ENCODE measurements around the gene CALML4. TPM values are rescaled to one million over a fixed set of nuclear protein-coding genes. Genes with fewer than 3 reads are reported as not detected.
"Not testable (repeated sequence)": the region's sequence is repeated elsewhere in the genome, so short reads cannot be mapped to it uniquely, and the experiment has no call there.

Gene CALML4
- total RNA-seq, 2 experiments from 2014 or later: 6.8 to 9.2 TPM

GRCh38 chr15:68213991-68214837 is 9.1 kb upstream of the CALML4 start:
- intact Hi-C loops (cut with DNase I, micrococcal nuclease): loop anchor here in 1 of 2 experiments (5.0 kb wide), 1 partner anchor 352 kb away; no protein-coding TSS in a partner anchor
- no peak overlapping the region for H3K27ac Mint-ChIP-seq
- ChIA-PET CTCF (no interaction called here), POLR2A (no interaction called here)
- H3K36me3 Mint-ChIP-seq (ENCODE audit: low read depth): peaks cover 29% of the 10 kb centered on the region
- H3K9me3 Mint-ChIP-seq (ENCODE audit: low read depth): no peaks in the 10 kb centered on the region
- H3K4me1 Mint-ChIP-seq: peaks cover 13% of the 10 kb centered on the region
- no peaks in the 10 kb centered on the region for H3K27me3 Mint-ChIP-seq
- no peak for ATAC-seq
- no peak for DNase-seq
- H3K4me3 Mint-ChIP-seq: no peak overlapping the region

GRCh38 chr15:68213491-68213845 is 8.3 kb upstream of the CALML4 start:
- ATAC-seq; H3K9me3 Mint-ChIP-seq (ENCODE audit: low read depth); H3K4me3 Mint-ChIP-seq; POLR2A ChIA-PET; H3K27me3 Mint-ChIP-seq; DNase-seq; H3K27ac Mint-ChIP-seq; CTCF ChIA-PET: not testable (repeated sequence)
- peaks cover 25% of the 10 kb centered on the region for H3K36me3 Mint-ChIP-seq (ENCODE audit: low read depth)
- peaks cover 20% of the 10 kb centered on the region for H3K4me1 Mint-ChIP-seq
- intact Hi-C loops (cut with DNase I, micrococcal nuclease): loop anchor here in 1 of 2 experiments (5.0 kb wide), 1 partner anchor 351 kb away; no protein-coding TSS in a partner anchor

- Mint-ChIP-seq H3K4me3 (no peak overlapping the region), H3K4me1 (peaks cover 20% of the 10 kb centered on the region), H3K9me3 (ENCODE audit: low read depth) (no peaks in the 10 kb centered on the region), H3K36me3 (ENCODE audit: low read depth) (peaks cover 25% of the 10 kb centered on the region), H3K27ac (no peak overlapping the region), H3K27me3 (no peaks in the 10 kb centered on the region)
- intact Hi-C loops (cut with DNase I, micrococcal nuclease): loop anchor here in 1 of 2 experiments (5.0 kb wide), 1 partner anchor 349 kb away; no protein-coding TSS in a partner anchor
- no peak for DNase-seq
- no peak for ATAC-seq
- CTCF ChIA-PET: no interaction called here
- POLR2A ChIA-PET: no interaction called here
Measured at GRCh38 chr15:68211656-68212320, 6.7 kb upstream of the CALML4 start.

- ChIA-PET CTCF (interaction anchor here (0.6 to 1.2 kb wide), 4 partner anchors 40 to 452 kb away, joined by 3 read pairs; no protein-coding TSS in a partner anchor), POLR2A (no interaction called here)
- no peaks in the 10 kb centered on the region for H3K9me3 Mint-ChIP-seq (ENCODE audit: low read depth)
- intact Hi-C loops (cut with DNase I, micrococcal nuclease): loop anchor here (1.0 to 5.0 kb wide), 2 partner anchors 348 to 349 kb away; no protein-coding TSS in a partner anchor
- H3K27me3 Mint-ChIP-seq: no peaks in the 10 kb centered on the region
- peaks cover 19% of the 10 kb centered on the region for H3K36me3 Mint-ChIP-seq (ENCODE audit: low read depth)
- ATAC-seq (peak; percentile 42), DNase-seq (peak; percentile 73)
- H3K4me1 Mint-ChIP-seq: peaks cover 20% of the 10 kb centered on the region
- H3K27ac Mint-ChIP-seq: no peak overlapping the region
- H3K4me3 Mint-ChIP-seq: no peak overlapping the region
Measured at GRCh38 chr15:68210821-68211655, 5.9 kb upstream of the CALML4 start.

- no peaks in the 10 kb centered on the region for H3K9me3 Mint-ChIP-seq (ENCODE audit: low read depth)
- no peak for ATAC-seq
- H3K27me3 Mint-ChIP-seq: no peaks in the 10 kb centered on the region
- ChIA-PET POLR2A (no interaction called here), CTCF (interaction anchor here (0.6 to 1.2 kb wide), 2 partner anchors 165 to 180 kb away, joined by 3 read pairs; no protein-coding TSS in a partner anchor)
- intact Hi-C loops (cut with DNase I, micrococcal nuclease): loop anchor here (1.0 to 5.0 kb wide), 2 partner anchors 347 to 348 kb away; no protein-coding TSS in a partner anchor
- peaks cover 20% of the 10 kb centered on the region for H3K4me1 Mint-ChIP-seq
- peaks cover 20% of the 10 kb centered on the region for H3K36me3 Mint-ChIP-seq (ENCODE audit: low read depth)
- no peak overlapping the region for H3K27ac Mint-ChIP-seq
- no peak overlapping the region for H3K4me3 Mint-ChIP-seq
- DNase-seq: no peak
Measured at GRCh38 chr15:68210409-68210756, 5.3 kb upstream of the CALML4 start.

GRCh38 chr15:68209735-68210408 is 4.7 kb upstream of the CALML4 start:
- H3K9me3 Mint-ChIP-seq (ENCODE audit: low read depth): no peaks in the 10 kb centered on the region
- H3K27ac Mint-ChIP-seq: peak overlapping the region; percentile 59
- CTCF ChIA-PET: interaction anchor here (0.6 to 1.2 kb wide), 2 partner anchors 164 to 180 kb away, joined by 3 read pairs; no protein-coding TSS in a partner anchor
- H3K4me1 Mint-ChIP-seq: peaks cover 21% of the 10 kb centered on the region
- H3K27me3 Mint-ChIP-seq: no peaks in the 10 kb centered on the region
- H3K36me3 Mint-ChIP-seq (ENCODE audit: low read depth): peaks cover 19% of the 10 kb centered on the region
- intact Hi-C loops (cut with DNase I, micrococcal nuclease): loop anchor here (1.0 to 5.0 kb wide), 2 partner anchors 347 to 348 kb away; no protein-coding TSS in a partner anchor
- ATAC-seq (peak; percentile 90), DNase-seq (peak; percentile 66)
- H3K4me3 Mint-ChIP-seq: no peak overlapping the region
- POLR2A ChIA-PET: no interaction called here

- intact Hi-C loops (cut with DNase I, micrococcal nuclease): no loop called here
- ChIA-PET CTCF (interaction anchor here (1.2 kb wide), 1 partner anchor 179 kb away, joined by 3 read pairs; no protein-coding TSS in a partner anchor), POLR2A (no interaction called here)
- Mint-ChIP-seq H3K4me1 (peaks cover 24% of the 10 kb centered on the region), H3K27me3 (no peaks in the 10 kb centered on the region), H3K4me3 (no peak overlapping the region), H3K36me3 (ENCODE audit: low read depth) (peaks cover 19% of the 10 kb centered on the region), H3K27ac (peak overlapping the region; percentile 59), H3K9me3 (ENCODE audit: low read depth) (no peaks in the 10 kb centered on the region)
- ATAC-seq (no peak), DNase-seq (no peak)
Measured at GRCh38 chr15:68209272-68209671, 4.1 kb upstream of the CALML4 start.

GRCh38 chr15:68208636-68209240 is 3.6 kb upstream of the CALML4 start:
- Mint-ChIP-seq H3K9me3 (ENCODE audit: low read depth) (no peaks in the 10 kb centered on the region), H3K4me3 (no peak overlapping the region), H3K27me3 (no peaks in the 10 kb centered on the region), H3K27ac (peak overlapping the region; percentile 42), H3K4me1 (peaks cover 24% of the 10 kb centered on the region), H3K36me3 (ENCODE audit: low read depth) (peaks cover 16% of the 10 kb centered on the region)
- ChIA-PET POLR2A (no interaction called here), CTCF (no interaction called here)
- DNase-seq (peak; percentile 53), ATAC-seq (no peak)
- intact Hi-C loops (cut with DNase I, micrococcal nuclease): no loop called here

- H3K4me1 Mint-ChIP-seq: peaks cover 24% of the 10 kb centered on the region
- H3K27ac Mint-ChIP-seq: peak overlapping the region; percentile 31
- intact Hi-C loops (cut with DNase I, micrococcal nuclease): no loop called here
- ChIA-PET POLR2A (no interaction called here), CTCF (no interaction called here)
- peaks cover 15% of the 10 kb centered on the region for H3K36me3 Mint-ChIP-seq (ENCODE audit: low read depth)
- DNase-seq: no peak
- H3K4me3 Mint-ChIP-seq: no peak overlapping the region
- ATAC-seq: no peak
- no peaks in the 10 kb centered on the region for H3K9me3 Mint-ChIP-seq (ENCODE audit: low read depth)
- H3K27me3 Mint-ChIP-seq: no peaks in the 10 kb centered on the region
Measured at GRCh38 chr15:68208136-68208535, 3.0 kb upstream of the CALML4 start.

GRCh38 chr15:68207176-68207935 is 2.2 kb upstream of the CALML4 start:
- CTCF ChIA-PET: no interaction called here
- Mint-ChIP-seq H3K4me1 (peaks cover 24% of the 10 kb centered on the region), H3K27ac (no peak overlapping the region)

More at GRCh38 chr15:68207176-68207935, 2.2 kb upstream of the CALML4 start:
- POLR2A ChIA-PET: no interaction called here
- no peak overlapping the region for H3K4me3 Mint-ChIP-seq
- H3K27me3 Mint-ChIP-seq: no peaks in the 10 kb centered on the region
- H3K36me3 Mint-ChIP-seq (ENCODE audit: low read depth): peaks cover 15% of the 10 kb centered on the region
- H3K9me3 Mint-ChIP-seq (ENCODE audit: low read depth): no peaks in the 10 kb centered on the region
- intact Hi-C loops (cut with DNase I, micrococcal nuclease): no loop called here
- ATAC-seq: no peak
- no peak for DNase-seq
